GM19468 (cell line): ENCODE data around the gene MRTFA.
"Not testable (repeated sequence)": the region's sequence is repeated elsewhere in the genome, so short reads cannot be mapped to it uniquely, and the experiment has no call there.

Experiments used
- ATAC-seq: cut with Tn5 transposase; IDR thresholded peaks from one replicate; pipeline ENCODE4 v1.9.1; 2021; ENCODE audit warnings: mild to moderate bottlenecking, moderate library complexity, moderate number of reproducible peaks; ENCODE audit not compliant: unreplicated experiment; ENCODE audit errors: extremely low read depth

The MRTFA gene

DNA sequence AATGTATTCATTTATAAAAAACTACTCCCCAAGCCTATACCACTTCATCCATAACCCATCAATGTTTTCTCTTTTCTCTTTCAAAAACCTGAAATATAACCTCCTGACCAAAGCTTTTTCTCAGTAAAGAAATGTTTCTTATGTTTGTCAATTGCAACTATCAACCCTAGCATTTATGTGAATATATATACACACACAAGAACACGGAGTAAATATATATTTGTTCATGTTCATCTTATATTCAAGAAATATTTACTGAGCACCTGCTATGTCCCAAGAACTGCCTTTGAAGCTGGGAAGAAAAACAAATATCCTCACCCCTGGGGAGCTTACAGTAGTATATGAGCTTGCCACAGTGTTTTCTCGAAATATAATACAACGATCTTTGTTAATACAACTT is 3.5 kb downstream of the MRTFA start:
- ATAC-seq = no peak

DNA sequence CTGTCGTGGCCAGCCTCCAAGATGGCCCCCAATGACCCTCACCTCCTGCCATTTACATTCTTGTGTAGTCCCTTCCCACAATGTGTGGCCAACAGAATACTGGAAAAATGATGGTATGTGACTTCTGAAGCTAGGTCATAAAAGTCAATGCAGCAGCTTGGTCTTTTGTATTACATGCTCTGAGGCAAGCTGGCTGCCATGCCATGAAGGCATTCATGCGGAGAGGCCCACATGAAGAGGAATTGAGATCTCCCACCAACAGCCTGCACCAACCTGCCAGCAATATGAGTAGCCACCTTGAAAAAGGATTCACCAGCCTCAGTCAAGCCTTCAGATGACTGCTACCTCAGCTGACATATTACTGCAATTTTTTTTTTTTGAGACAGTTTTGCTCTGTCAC is 4.6 kb downstream of the MRTFA start:
- no peak for ATAC-seq

DNA sequence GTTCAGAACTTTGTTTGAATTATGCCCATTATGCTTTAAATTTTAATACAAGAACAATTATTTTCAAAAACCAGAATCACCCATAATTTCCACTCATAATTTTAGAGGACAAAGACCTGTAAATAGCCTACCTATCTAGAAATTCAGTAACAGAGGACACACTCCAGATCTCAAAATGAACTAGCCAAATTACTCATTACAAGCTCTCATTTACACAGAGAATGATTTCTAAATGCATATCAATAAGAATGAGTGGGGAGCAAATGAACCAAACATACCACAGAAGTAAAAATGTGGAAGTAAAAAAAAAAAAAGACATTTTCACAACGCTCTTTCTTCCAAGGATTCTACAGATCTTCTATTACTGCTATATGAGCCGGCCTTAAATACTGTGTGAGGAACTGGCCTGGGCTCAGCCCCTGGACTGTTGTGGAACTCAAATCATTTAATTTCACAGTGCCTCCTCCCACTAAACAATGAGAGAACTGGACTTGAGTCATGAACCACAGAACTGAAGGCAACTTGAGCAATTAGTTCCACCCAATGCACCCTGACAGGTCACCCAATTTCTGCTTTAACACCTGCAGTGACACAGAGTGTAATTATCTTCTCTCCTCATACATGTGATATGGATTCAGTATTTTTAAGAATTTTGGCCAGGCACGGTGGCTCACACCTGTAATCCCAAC is 8.0 kb downstream of the MRTFA start:
- no peak for ATAC-seq

GRCh38 chr22:40627612-40628011 is 8.9 kb downstream of the MRTFA start:
- no peak for ATAC-seq

GRCh38 chr22:40626851-40627250 is 9.7 kb downstream of the MRTFA start:
- no peak for ATAC-seq

DNA sequence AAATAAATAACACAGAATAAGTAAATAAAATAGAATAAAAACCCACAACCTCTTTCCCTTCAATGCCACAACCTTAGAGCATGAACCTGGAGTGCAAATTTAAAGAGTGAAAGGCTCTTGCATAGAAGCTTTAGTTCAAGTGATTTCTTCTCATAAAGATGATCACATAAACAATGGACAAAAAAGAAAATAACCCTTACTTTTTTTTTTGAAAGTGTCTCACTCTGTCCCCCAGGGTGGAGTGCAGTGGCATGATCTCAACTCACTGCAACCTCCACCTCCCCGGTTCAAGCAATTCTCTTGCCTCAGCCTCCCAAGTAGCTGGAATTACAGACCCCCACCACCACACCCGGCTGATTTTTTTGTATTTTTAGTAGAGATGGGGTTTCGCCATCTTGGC is 10.7 kb downstream of the MRTFA start:
- ATAC-seq = not testable (repeated sequence)

DNA sequence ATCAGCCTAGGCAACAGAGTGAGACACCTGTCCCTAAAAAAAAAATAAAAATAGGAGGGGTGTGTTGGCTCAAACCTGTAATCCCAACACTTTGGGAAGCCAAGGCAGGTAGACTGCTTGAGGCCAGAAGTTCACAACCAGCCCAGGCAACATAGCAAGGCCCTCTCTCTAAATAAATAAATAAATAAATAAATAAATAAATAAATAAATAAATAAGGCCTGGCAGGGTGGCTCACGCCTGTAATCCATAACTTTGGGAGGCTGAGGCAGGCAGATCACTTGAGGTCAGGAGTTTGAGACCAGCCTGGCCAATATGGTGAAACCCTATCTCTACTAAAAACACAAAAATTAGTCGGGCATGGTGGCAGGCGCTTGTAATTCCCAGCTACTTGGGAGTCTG is 11.2 kb downstream of the MRTFA start:
- ATAC-seq = not testable (repeated sequence)

GRCh38 chr22:40624770-40625169 is 11.7 kb downstream of the MRTFA start:
- no peak for ATAC-seq

DNA sequence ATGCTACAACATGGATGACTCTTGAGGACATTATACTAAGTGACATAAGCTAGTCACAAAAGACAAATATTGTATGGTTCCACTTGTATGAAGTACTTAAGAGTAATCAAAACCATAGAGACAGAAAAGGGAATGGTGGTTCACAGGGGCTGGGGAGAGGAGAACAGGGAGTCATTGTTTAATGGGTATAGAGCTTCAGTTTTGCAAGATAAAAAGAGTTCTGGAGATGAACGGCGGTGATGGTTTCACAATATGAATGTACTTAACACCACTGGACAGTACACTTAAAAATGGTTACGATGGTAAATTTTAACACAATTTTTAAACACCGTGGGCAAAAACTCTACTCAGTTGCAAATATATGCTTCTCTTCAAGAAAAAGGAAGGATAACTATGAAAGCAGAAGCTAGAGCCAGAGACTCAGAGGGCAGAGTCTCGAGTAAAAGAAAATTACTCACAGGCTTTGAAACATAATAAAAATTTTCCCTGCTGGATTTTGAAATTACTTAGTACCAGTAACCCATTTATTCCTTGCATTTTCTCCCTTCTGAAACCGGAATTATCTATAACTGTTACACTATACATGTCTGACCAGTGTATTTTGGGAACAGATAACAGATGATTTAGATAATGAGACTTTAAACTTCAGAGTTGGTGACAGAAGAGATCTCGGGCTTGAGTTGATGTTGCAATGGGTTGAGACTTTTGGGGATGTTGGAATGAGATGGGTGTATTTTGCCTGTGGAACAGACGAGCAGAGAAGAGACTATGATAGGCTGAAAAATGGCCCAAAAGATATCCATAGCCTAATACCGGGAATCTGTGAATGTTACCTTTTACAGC is 15.0 kb downstream of the MRTFA start:
- ATAC-seq = no peak

DNA sequence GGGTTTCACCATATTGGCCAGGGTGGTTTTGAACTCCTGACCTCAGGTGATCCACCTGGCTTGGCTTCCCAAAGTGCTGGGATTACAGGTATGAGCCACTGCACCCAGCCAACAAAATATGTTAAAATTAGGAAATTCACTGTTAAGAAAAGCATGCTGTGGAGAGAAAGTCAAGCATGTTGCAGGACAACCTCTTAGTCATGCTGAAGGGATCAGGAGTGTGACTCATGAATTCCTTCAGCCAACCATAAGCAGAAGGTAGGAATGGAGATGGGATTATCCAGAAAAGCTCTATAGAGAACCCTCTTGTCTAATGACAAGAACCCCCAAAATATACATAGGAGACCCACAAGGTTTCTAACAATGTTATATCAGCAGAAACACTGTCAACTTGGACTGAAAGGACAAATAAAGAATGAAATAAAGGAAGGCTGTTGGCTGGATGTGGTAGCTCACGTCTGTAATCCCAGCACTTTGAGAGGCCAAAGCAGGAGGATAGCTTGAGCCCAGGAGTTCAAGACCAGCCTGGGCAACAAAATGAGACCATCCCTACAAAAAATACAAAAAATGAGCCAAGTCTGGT is 16.0 kb downstream of the MRTFA start:
- no peak for ATAC-seq

DNA sequence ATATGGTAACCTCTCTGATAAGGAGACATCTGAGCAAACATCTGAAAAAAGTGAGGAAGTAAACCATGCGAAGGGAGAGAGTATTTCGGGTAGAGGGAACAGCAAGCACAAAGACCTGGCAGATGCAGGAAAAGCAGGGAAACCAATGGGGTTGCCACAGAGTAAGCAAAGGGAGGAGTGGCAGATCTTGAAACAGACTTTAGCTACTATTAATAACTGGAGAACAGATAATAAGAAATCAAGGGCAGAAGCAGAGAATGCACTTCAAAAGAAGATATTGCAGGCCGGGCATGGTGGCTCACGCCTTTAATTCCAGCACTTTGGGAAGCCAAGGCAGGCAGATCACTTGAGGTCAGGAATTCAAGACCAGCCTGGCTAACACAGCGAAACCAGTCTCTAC is 18.1 kb downstream of the MRTFA start:
- no peak for ATAC-seq

DNA sequence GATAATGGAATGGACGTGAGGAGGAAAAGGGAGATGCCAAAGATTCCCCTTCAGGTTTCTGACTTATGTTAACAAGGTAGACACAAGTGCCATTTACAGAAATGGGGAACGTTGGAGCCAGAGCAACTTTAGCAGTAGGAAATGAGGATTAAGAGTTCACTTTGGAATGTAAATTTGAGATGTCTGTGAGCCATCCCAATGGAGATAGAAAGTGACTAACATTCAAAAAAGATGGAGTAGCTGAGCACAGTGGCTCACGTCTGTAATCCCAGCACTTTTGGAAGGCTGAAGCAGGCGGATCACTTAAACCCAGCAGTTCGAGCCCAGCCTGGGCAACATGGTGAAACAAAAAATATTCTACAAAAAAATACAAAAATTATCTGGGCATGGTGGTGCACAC is 19.9 kb downstream of the MRTFA start:
- no peak for ATAC-seq

DNA sequence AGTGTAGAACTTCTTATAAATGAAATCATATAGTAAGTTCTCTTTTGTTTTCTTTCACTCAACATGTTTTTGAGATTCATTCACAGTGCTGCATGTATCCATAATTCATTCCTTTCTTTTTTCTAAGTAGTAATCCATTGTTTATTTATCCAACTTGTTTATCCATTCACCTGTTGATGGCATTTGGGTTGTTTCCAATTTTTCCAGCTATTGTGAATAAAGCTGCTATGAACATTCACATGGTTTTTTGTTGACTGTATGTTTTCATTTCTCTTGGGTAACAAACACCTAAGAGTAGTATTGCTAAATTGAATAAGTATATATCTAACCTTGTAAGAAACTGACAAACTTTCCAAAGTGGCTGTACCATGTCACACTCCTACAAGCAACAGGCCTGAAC is 23.5 kb downstream of the MRTFA start:
- ATAC-seq = no peak

DNA sequence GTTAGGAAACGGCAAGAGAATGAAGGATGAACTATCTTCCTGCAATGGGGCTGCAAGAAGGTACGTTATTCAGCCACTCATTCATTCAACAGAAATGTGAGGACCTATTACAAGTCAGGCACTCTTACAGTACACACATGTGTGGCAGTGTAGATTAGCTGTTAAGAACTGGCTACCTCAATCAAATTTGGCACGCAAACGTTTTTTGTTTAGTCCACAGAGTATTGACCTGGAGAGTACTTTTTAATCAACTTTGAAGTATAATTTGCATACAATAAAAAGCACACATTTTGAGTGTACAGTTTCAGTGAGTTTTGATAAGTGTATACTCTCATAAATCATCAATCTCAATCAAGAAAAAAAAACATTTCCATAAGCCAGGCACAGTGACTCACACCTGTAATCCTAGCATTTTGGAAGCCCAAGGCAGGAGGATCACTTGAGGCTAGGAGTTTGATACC is 24.2 kb downstream of the MRTFA start:
- no peak for ATAC-seq

DNA sequence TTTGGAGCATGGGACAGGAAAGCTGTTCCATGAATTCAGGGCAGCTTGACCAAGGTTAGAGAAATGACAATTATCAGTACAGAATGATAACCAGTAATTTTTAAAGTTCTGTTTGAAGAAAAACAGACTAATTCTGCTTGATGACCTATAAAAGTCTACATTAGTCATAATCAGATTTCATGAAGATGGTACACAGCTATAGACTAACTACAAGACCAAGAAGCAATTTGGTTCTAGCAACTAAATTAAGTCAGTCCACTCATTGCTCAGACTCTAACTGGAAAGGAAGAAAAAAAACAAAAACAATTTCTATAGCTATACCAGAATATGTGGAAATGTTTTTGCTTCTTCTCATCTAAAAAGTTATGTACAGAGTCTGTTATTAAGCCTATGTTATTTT is 24.9 kb downstream of the MRTFA start:
- no peak for ATAC-seq

DNA sequence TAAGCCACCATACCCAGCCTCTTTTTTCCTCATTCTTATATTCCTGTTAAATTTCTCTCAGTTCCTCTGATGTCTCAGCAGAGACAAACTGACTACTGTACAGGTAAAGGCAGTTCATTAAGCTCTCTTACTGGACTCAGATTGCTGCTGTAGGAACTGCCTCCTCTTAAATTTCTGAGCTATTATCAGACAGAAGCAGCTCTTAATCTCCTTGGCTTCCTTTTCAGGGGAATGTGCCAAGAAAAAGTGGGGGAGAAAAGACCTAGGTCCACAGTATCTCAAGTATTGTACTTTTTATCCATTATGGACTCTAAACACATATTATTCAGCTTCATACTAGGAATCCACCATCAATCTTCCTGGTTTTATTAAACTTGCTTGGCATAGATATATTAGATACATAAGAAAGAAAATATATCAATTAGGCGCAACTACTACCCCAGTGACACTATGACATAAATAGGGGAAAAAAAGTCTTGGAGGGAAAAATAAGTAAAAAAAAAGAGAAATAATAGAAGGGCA is 26.1 kb downstream of the MRTFA start:
- no peak for ATAC-seq

DNA sequence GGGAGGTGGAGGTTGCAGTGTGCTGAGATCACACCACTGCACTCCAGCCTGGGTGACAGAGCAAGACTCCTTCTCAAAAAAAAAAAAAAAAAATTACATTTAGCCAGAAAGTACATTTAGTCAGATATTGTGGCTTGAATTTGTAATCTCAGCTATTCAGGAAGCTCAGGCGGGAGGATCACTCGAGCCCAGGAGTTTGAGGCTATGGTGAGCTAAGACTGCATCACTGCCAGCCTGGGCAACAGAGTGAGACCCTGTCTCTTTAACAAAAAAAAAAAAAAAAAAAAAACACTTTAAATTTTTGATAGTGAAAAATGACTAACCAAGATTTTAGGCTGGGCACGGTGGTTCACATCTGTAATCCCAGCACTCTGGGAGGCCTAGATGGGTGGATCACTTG is 27.3 kb downstream of the MRTFA start:
- no peak for ATAC-seq

DNA sequence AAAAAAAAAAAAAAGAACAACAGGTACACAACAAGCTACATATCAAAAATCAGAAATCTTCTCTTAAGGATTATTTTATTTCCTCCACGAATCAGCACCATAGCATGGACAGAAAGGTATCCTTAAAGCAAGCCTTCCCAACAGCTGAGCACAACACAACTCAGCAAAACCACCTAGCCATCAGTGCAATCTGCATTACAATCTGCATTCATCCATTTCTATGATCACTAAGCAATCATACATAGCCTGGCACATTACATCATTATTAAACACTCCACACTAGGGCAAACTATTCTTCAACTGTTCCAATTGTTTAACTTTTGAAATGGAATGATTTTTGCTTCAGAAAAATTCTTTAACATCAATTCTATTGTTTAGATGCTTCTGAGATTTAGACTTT is 29.0 kb downstream of the MRTFA start:
- ATAC-seq = no peak

DNA sequence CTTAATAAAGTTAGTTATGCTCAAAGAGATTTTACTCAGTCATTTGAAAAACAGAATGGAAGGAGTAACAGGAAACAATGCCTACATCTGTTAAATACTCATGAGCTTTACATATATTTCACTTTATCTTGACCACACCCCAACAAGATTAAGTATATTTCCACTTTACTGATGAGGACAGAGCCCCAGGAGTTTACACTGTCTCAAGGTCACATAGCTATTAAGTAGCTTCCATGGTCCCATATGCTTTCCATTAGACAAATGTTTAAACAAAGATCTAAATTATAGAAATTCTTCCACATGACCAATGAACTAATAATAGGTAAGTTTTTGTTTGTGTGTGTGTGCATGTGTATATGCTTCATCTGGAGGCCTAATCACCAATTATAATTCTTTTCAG is 30.2 kb downstream of the MRTFA start:
- no peak for ATAC-seq

GRCh38 chr22:40605761-40606160 is 30.8 kb downstream of the MRTFA start:
- no peak for ATAC-seq

DNA sequence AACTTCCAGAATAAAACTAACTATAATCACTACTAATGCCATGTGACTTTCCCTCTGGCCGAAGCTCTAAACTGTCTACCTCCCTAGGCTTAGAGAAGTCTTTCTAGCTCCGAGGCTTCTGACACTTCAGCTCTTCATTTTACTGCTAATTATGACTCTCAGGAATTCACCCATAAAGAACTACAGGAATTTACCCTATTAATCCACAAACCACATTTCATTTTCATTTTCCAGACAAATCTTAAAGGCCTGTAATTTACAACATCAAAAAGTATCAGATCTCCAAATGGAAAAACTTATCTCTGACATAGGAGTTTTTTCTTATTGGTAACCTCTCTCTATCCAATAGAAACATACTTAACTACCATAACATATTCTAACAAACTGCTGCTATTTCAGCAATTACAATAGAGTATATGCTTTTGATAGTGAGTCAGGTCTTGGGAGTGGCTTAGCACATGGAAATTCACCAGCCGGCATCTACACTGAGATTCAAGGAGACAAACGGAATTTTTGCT is 33.4 kb downstream of the MRTFA start:
- no peak for ATAC-seq
